Inflammatory macrophage treated with lipopolysaccharide for 1 hour (primary cell): ENCODE measurements around the gene SSH2.
"Not testable (repeated sequence)": the region's sequence is repeated elsewhere in the genome, so short reads cannot be mapped to it uniquely, and the experiment has no call there.

Experiments used
- DNase-seq, 2 donors: peaks; one replicate each; pipeline ENCODE4 v3.0.0-alpha.2; 2020 to 2022

The SSH2 gene

GRCh38 chr17:29870836-29871465, 59.1 kb downstream of the SSH2 start:
- no peak for DNase-seq

- DNase-seq = peak in 1 of 2 donors; percentile 25
Measured at GRCh38 chr17:29867643-29868181, 62.3 kb downstream of the SSH2 start.

GRCh38 chr17:29866746-29867404, 63.2 kb downstream of the SSH2 start:
- DNase-seq = no peak

- DNase-seq = no peak
Measured at GRCh38 chr17:29864615-29865014, 65.4 kb downstream of the SSH2 start.

GRCh38 chr17:29864123-29864522, 65.9 kb downstream of the SSH2 start:
- not testable (repeated sequence) for DNase-seq

- no peak for DNase-seq
Measured at GRCh38 chr17:29862951-29863350, 67.1 kb downstream of the SSH2 start.

GRCh38 chr17:29862127-29862526, 67.9 kb downstream of the SSH2 start:
- DNase-seq = no peak

GRCh38 chr17:29859445-29859844, 70.6 kb downstream of the SSH2 start:
- DNase-seq = not testable (repeated sequence)

- DNase-seq = no peak
Measured at GRCh38 chr17:29857823-29858222, 72.2 kb downstream of the SSH2 start.

GRCh38 chr17:29857105-29857504, 72.9 kb downstream of the SSH2 start:
- DNase-seq = not testable (repeated sequence)

GRCh38 chr17:29855686-29856085, 74.3 kb downstream of the SSH2 start:
- peak; percentile 46 to 48 for DNase-seq

GRCh38 chr17:29848737-29849136, 81.3 kb downstream of the SSH2 start:
- no peak for DNase-seq

- DNase-seq = peak; percentile 45 to 65
Measured at GRCh38 chr17:29847527-29848400, 82.3 kb downstream of the SSH2 start.

- DNase-seq = no peak
Measured at GRCh38 chr17:29847118-29847517, 82.9 kb downstream of the SSH2 start.

GRCh38 chr17:29846298-29846697, 83.7 kb downstream of the SSH2 start:
- no peak for DNase-seq

GRCh38 chr17:29844339-29845048, 85.5 kb downstream of the SSH2 start:
- DNase-seq = no peak

- peak in 1 of 2 donors; percentile 19 for DNase-seq
Measured at GRCh38 chr17:29840884-29841283, 89.1 kb downstream of the SSH2 start.

- DNase-seq = no peak
Measured at GRCh38 chr17:29839656-29840055, 90.4 kb downstream of the SSH2 start.

GRCh38 chr17:29838961-29839360, 91.1 kb downstream of the SSH2 start:
- no peak for DNase-seq

- DNase-seq = no peak
Measured at GRCh38 chr17:29837531-29837930, 92.5 kb downstream of the SSH2 start.

- DNase-seq = peak; percentile 39 to 45
Measured at GRCh38 chr17:29836643-29837042, 93.4 kb downstream of the SSH2 start.
